H9 (cell line): ENCODE data around the gene PSPC1. TPM values are rescaled to one million over a fixed set of nuclear protein-coding genes. Genes with fewer than 3 reads are reported as not detected.

Source experiments
- DNase-seq: peaks from one replicate; pipeline ENCODE4 v3.0.0-alpha.2; 2017
- H2AFZ ChIP-seq: one replicate; pipeline ENCODE4 v1.6.1; 2013; ENCODE audit warnings: mild to moderate bottlenecking, low read length, control low read depth, moderate library complexity
- H2AK5ac ChIP-seq: 2 replicates; pipeline ENCODE4 v1.6.1; 2013; ENCODE audit warnings: low read length, control low read depth, mixed read lengths; ENCODE audit not compliant: insufficient read length
- H2BK120ac ChIP-seq: one replicate; pipeline ENCODE4 v1.6.1; 2013; ENCODE audit warnings: low read depth, mild to moderate bottlenecking, low read length, control low read depth, inconsistent platforms; ENCODE audit not compliant: poor library complexity, severe bottlenecking
- H2BK12ac ChIP-seq: 2 replicates; pipeline ENCODE4 v1.6.1; 2013; ENCODE audit warnings: low read length, control low read depth, mixed read lengths, low read depth; ENCODE audit not compliant: insufficient read length
- H2BK15ac ChIP-seq: 2 replicates; pipeline ENCODE4 v1.6.1; 2013; ENCODE audit warnings: low read depth, low read length, control low read depth
- H2BK20ac ChIP-seq: one replicate; pipeline ENCODE4 v1.6.1; 2013; ENCODE audit warnings: low read depth, mild to moderate bottlenecking, low read length, control low read depth, inconsistent platforms; ENCODE audit not compliant: poor library complexity, severe bottlenecking
- H2BK5ac ChIP-seq: 2 replicates; pipeline ENCODE4 v1.6.1; 2013; ENCODE audit warnings: low read length, control low read depth, mixed read lengths; ENCODE audit not compliant: insufficient read length
- H3K14ac ChIP-seq: 2 replicates; pipeline ENCODE4 v1.6.1; 2013; ENCODE audit warnings: low read length, control low read depth; ENCODE audit not compliant: insufficient read depth
- H3K18ac ChIP-seq: 2 replicates; pipeline ENCODE4 v1.6.1; 2013; ENCODE audit warnings: low read depth, mild to moderate bottlenecking, mixed read lengths, low read length, control low read depth; ENCODE audit not compliant: insufficient read length
- H3K23ac ChIP-seq: 2 replicates; pipeline ENCODE4 v1.6.1; 2013; ENCODE audit warnings: low read length, control low read depth, mixed read lengths, low read depth; ENCODE audit not compliant: insufficient read length
- H3K23me2 ChIP-seq: 2 replicates; pipeline ENCODE4 v1.6.1; 2013; ENCODE audit warnings: low read depth, mild to moderate bottlenecking, mixed read lengths, low read length, control low read depth; ENCODE audit not compliant: insufficient read length, poor library complexity, severe bottlenecking
- H3K27ac ChIP-seq: 2 replicates; pipeline ENCODE4 v1.5.1; 2013; ENCODE audit warnings: low read length, control low read depth, mixed read lengths, low read depth; ENCODE audit not compliant: insufficient read length
- H3K27me3 ChIP-seq: 2 replicates; pipeline ENCODE4 v1.6.1; 2013; ENCODE audit warnings: low read length, control low read depth, inconsistent platforms; ENCODE audit not compliant: insufficient read depth
- H3K4ac ChIP-seq: 2 replicates; pipeline ENCODE4 v1.6.1; 2013; ENCODE audit warnings: low read depth, mild to moderate bottlenecking, control low read depth, inconsistent platforms, low read length, moderate library complexity
- H3K4me1 ChIP-seq: 2 replicates; pipeline ENCODE4 v1.6.1; 2013; ENCODE audit warnings: low read length, control low read depth, inconsistent platforms; ENCODE audit not compliant: insufficient read depth
- H3K4me2 ChIP-seq: 2 replicates; pipeline ENCODE4 v1.6.1; 2013; ENCODE audit warnings: low read length, control low read depth, mixed read lengths; ENCODE audit not compliant: insufficient read length, insufficient read depth
- H3K56ac ChIP-seq: 2 replicates; pipeline ENCODE4 v1.6.1; 2013; ENCODE audit warnings: low read depth, mild to moderate bottlenecking, mixed read lengths, low read length, control low read depth; ENCODE audit not compliant: insufficient read length
- H3K79me1 ChIP-seq: 2 replicates; pipeline ENCODE4 v1.6.1; 2013; ENCODE audit warnings: low read depth, mild to moderate bottlenecking, moderate library complexity, low read length, control low read depth, inconsistent platforms; ENCODE audit not compliant: insufficient read depth, poor library complexity, severe bottlenecking
- H3K79me2 ChIP-seq: 2 replicates; pipeline ENCODE4 v1.6.1; 2013; ENCODE audit warnings: low read length, control low read depth, inconsistent platforms; ENCODE audit not compliant: insufficient read depth
- H3K9ac ChIP-seq: 2 replicates; pipeline ENCODE4 v1.6.1; 2013; ENCODE audit warnings: low read length, control low read depth, mixed read lengths; ENCODE audit not compliant: insufficient read length; ENCODE audit errors: extremely low read depth
- H3K9me3 ChIP-seq: one replicate; pipeline ENCODE4 v1.6.1; 2013; ENCODE audit warnings: low read depth, low read length, inconsistent platforms; ENCODE audit not compliant: control insufficient read depth
- H3T11ph ChIP-seq: one replicate; pipeline ENCODE4 v1.6.1; 2013; ENCODE audit warnings: mild to moderate bottlenecking, low read length, control low read depth, inconsistent platforms
- H4K20me1 ChIP-seq: one replicate; pipeline ENCODE4 v1.6.1; 2013; ENCODE audit not compliant: control insufficient read depth, insufficient read length, insufficient read depth
- H4K5ac ChIP-seq: 2 replicates; pipeline ENCODE4 v1.6.1; 2013; ENCODE audit warnings: low read depth, mild to moderate bottlenecking, mixed read lengths, low read length, control low read depth; ENCODE audit not compliant: insufficient read length
- H4K8ac ChIP-seq: replicated peaks from 2 replicates; pipeline ENCODE4 v1.6.1; 2013; ENCODE audit warnings: low read length, control low read depth, mixed read lengths, low read depth; ENCODE audit not compliant: insufficient read length
- H4K91ac ChIP-seq: 2 replicates; pipeline ENCODE4 v1.6.1; 2013; ENCODE audit warnings: low read depth, mild to moderate bottlenecking, moderate library complexity, mixed read lengths, low read length, control low read depth; ENCODE audit not compliant: insufficient read length
- H3K27ac Mint-ChIP-seq, 3 experiments: 2 replicates in 2 of 3; 3 replicates in 1 of 3; pipeline ENCODE4 v1.8.0; 2020 to 2021; ENCODE audit warnings: mixed read lengths in 3 of 3, mild to moderate bottlenecking in 1 of 3, moderate library complexity in 1 of 3
- H3K27me3 Mint-ChIP-seq: 2 replicates; pipeline ENCODE4 v1.8.0; 2021; ENCODE audit warnings: low read depth, mild to moderate bottlenecking, moderate library complexity, mixed read lengths
- H3K36me3 Mint-ChIP-seq, 3 experiments: 2 replicates in 2 of 3; 3 replicates in 1 of 3; pipeline ENCODE4 v1.8.0; 2020 to 2021; ENCODE audit warnings: low read depth in 3 of 3, mixed read lengths in 3 of 3; ENCODE audit not compliant: insufficient read depth in 1 of 3
- H3K4me1 Mint-ChIP-seq, 2 experiments: 2 replicates each; pipeline ENCODE4 v1.8.0; 2020; ENCODE audit warnings: mixed read lengths in 2 of 2
- H3K4me3 Mint-ChIP-seq, 2 experiments: 2 replicates in 1 of 2; 3 replicates in 1 of 2; pipeline ENCODE4 v1.8.0; 2020 to 2021; ENCODE audit warnings: mild to moderate bottlenecking in 2 of 2, mixed read lengths in 2 of 2, moderate library complexity in 1 of 2
- H3K9me3 Mint-ChIP-seq, 2 experiments: 2 replicates in 1 of 2; 3 replicates in 1 of 2; pipeline ENCODE4 v1.8.0; 2020; ENCODE audit warnings: mild to moderate bottlenecking in 2 of 2, mixed read lengths in 2 of 2, moderate library complexity in 1 of 2
- WGBS: extraction: QIAGEN DNeasy Blood & Tissue Kit; methylation state at CpG from one replicate; pipeline ENCODE4 v1.1.7; 2013; ENCODE audit warnings: missing lambda C conversion rate, low lambda C conversion rate, mixed read lengths; ENCODE audit not compliant: insufficient read length; ENCODE audit errors: extremely low coverage; 5-methylcytosine and 5-hydroxymethylcytosine counted together
- total RNA-seq: library from RNA; stranded (reverse); gene quantifications from 2 replicates; pipeline ENCODE4 v1.2.1, GENCODE V29; 2021
- TF ChIP-seq, protein P1 (sequence below): fragments of 200-600 bp; sonication (generic); conservative IDR thresholded peaks from 3 replicates; pipeline ENCODE4 v1.8.0; 2021; ENCODE audit warnings: antibody characterized with exemption, mild to moderate bottlenecking

The PSPC1 gene
- total RNA-seq, 1 experiment from 2014 or later = 134 TPM

DNA sequence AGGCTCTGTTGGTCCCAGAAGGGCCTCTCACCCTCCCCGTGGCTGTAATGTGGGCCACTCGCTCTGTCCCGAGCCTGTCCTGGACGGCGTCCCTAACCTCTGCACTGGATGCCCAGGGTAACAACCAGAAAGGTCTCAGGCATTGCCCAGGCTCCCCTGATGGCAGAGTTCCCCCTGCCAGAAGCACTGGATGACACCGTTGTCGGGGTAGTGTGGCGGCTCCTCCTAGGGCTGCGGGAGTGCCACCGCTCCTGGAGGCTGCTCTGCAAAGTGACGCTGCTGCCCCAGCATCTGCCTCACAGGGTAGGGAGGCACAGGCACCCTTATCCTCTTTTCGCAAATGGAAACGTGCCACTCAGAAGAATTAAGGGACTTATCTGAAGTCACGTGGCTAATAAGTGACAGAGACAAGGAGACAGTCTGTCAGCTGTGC, 117.3 kb downstream of the PSPC1 start:
- H3K14ac ChIP-seq = no peak overlapping the region
- no peaks in the 10 kb centered on the region for H3K79me1 ChIP-seq
- H3K4me1 ChIP-seq = no peaks in the 10 kb centered on the region
- no peak overlapping the region for H2BK20ac ChIP-seq
- no peak overlapping the region for H4K91ac ChIP-seq
- WGBS = no CpG with 5 or more reads among the region's 14 CpGs
- no peak overlapping the region for H3K18ac ChIP-seq
- H2AFZ ChIP-seq = no peak overlapping the region
- H4K8ac ChIP-seq = no peak overlapping the region
- no peaks in the 10 kb centered on the region for H3K9me3 ChIP-seq
- H2BK120ac ChIP-seq = no peak overlapping the region
- no peaks in the 10 kb centered on the region for H4K20me1 ChIP-seq
- no peaks in the 10 kb centered on the region for H3K27me3 ChIP-seq
- H3K23me2 ChIP-seq = no peaks in the 10 kb centered on the region
- no peak overlapping the region for H3K23ac ChIP-seq
- no peak overlapping the region for H3K9ac ChIP-seq
- H3K4ac ChIP-seq = no peak overlapping the region
- H3K27ac ChIP-seq = no peak overlapping the region
- no peak for DNase-seq
- Mint-ChIP-seq H3K4me1 (peaks cover 7 to 8% of the 10 kb centered on the region in 2 experiments), H3K27me3 (no peaks in the 10 kb centered on the region), H3K9me3 (peaks cover 0 to 2% of the 10 kb centered on the region in 2 experiments; a peak in 1 of 5 replicates), H3K27ac (peak overlapping the region in 1 of 3 experiments; percentile 66; a peak in 2 of 7 replicates), H3K36me3 (peaks cover 16 to 79% (median 60%) of the 10 kb centered on the region in 3 experiments), H3K4me3 (no peak overlapping the region)
- no peak overlapping the region for H2AK5ac ChIP-seq
- H3T11ph ChIP-seq = no peak overlapping the region
- H3K79me2 ChIP-seq = no peaks in the 10 kb centered on the region
- no peak overlapping the region for H4K5ac ChIP-seq
- TF ChIP-seq, protein P1, sequence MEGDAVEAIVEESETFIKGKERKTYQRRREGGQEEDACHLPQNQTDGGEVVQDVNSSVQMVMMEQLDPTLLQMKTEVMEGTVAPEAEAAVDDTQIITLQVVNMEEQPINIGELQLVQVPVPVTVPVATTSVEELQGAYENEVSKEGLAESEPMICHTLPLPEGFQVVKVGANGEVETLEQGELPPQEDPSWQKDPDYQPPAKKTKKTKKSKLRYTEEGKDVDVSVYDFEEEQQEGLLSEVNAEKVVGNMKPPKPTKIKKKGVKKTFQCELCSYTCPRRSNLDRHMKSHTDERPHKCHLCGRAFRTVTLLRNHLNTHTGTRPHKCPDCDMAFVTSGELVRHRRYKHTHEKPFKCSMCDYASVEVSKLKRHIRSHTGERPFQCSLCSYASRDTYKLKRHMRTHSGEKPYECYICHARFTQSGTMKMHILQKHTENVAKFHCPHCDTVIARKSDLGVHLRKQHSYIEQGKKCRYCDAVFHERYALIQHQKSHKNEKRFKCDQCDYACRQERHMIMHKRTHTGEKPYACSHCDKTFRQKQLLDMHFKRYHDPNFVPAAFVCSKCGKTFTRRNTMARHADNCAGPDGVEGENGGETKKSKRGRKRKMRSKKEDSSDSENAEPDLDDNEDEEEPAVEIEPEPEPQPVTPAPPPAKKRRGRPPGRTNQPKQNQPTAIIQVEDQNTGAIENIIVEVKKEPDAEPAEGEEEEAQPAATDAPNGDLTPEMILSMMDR = no peak
- H2BK12ac ChIP-seq = no peak overlapping the region
- H3K4me2 ChIP-seq = no peak overlapping the region
- H2BK15ac ChIP-seq = no peak overlapping the region
- H3K56ac ChIP-seq = no peak overlapping the region
- H2BK5ac ChIP-seq = no peak overlapping the region
